SK-N-MC (cell line): Measurements from ENCODE around the gene C1orf174.

Experiments
- EZH2 ChIP-seq: fragments of 200-600 bp; sonication (generic); IDR thresholded peaks from one replicate; pipeline ENCODE4 v1.6.1; 2017; ENCODE audit warnings: antibody characterized with exemption
- POLR2AphosphoS5 ChIP-seq: IDR thresholded peaks from 2 replicates; pipeline ENCODE4 v1.6.1; 2012; ENCODE audit warnings: mild to moderate bottlenecking, low read depth, low read length, borderline replicate concordance

DNA sequence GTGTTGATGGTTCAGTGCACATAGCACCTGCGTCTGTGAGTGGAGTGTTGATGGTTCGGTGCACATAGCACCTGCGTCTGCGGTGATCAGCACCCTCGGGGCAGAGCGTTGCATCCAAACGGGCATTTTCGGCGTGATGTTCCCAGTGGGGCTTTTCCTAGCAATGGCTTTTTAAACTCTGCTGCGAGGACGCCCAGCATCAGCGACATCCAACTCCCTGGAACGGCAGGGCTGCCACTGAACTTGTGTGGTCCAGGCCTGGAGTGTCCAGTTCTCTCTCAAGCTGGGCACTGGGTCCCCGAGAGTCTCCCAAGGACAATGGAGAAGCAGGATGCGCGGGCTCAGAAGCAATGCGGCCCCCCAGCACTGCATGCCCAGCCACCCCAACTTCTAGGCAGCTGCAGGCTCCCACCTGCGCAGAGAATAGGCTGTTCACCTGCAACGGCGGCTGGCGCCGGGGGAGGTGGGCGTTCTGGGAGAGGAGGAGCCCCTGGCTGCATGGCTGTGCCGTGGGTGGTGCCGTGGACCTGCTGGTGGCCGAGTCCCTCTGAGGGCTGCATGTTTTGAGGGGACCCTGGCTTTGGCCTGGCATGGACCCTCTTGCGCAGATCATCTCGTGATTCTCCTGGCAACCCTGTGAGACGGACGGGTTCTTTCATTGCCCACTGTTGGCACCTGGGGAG is 10.1 kb upstream of the C1orf174 start:
- no peak for TF ChIP-seq POLR2AphosphoS5
- no peak for TF ChIP-seq EZH2
